SHP77 (cell line): ENCODE results near the gene FAM162B.
"Not testable (repeated sequence)": the region's sequence is repeated elsewhere in the genome, so short reads cannot be mapped to it uniquely, and the experiment has no call there.

Experiments
- DNase-seq, 2 experiments: peaks; one replicate each; lab custom pipeline; 2025; lab: John Stamatoyannopoulos, UW

The FAM162B gene

DNA sequence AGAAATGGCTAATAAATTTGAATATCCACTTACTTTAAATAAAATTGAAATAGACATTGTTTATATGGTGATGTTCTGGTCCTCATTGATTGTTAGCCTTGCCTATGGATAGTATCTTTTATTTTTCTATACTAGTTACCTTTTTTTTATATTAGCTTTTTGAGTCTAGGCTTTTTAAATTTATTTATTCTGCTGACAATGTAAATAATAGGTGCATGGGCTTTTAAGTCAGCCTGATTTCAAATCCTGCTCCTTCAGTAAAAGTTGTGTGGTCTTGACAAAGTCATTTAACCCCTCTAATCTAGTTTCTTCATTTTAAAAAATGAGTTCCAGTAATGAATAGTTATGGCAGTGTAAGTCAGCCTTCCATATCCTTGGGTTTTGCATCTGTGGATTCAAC, 38.6 kb downstream of the FAM162B start:
- no peak for DNase-seq

DNA sequence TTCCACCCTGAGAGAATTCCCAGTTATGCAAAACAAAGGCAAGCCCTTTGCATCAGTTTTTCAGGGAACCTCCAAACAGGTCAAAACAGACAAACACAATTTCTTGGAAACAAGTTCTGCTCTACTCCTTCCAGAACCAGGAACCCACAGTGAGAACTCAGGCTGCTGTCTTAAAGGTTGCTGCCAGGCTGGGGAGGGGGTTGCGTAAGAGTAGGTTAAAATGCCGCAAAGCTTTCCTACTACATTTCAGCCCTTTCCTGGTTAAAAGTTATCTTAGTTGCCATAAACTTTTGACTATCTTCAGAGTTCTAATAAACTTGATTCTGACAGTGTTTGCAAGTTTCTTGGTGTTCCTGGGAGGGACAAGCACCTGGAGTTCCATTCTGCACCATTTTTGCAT, 50.8 kb downstream of the FAM162B start:
- no peak for DNase-seq

DNA sequence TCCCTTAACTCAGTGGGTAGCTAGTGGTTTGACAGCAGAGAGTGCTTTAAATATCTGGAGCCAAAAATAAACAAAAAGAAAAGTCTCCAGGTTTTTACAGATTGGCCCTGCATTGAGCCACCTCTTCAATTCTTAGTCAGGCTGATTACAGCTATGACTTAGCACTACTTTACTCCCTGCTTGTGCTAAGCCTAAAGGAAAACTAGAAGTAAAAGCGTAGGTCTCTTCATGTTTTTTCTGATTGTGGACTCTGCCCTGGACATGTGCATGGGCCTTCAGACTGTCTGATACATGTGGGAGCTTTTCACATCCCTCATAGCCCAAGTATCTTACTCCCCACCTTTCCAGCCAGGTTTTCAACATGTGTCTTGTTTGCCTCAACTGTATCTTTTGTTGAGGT, 51.2 kb downstream of the FAM162B start:
- DNase-seq, result no peak

DNA sequence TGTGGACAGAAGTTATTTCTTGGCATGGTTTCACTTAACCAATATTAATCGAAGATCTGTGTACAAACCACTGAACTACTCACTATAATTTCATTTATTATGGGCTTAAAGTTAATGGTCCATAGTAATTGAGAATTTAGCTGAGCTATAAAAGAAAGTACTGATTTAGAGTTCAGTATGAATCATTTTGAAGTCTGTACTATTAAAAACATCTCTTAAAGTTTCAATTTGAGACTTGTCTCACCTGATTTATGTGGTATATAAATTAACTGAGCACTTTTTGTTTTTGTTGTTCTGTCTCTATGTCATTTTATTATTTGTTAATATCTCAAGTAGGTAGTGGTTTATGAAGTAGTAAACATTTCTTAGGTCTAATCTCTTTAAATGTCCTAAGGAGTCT, 59.6 kb downstream of the FAM162B start:
- DNase-seq, result no peak

DNA sequence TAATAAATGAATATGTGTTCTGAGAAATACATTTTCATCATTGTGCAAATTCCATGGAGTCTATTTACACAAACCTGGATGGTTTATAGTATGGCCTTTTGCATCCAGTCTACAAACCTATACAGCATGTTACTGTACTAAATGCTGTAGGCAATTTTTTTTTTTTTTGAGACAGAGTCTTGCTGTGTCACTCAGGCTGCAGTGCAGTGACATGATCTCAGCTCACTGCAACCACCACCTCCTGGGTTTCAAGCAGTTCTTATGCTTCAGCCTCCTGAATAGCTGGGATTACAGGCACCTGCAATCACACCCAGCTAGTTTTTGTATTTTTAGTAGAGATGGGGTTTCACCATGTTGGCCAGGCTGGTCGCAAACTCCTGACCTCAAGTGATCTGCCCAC, 61.6 kb downstream of the FAM162B start:
- not testable (repeated sequence) for DNase-seq
